DOHH2 (cell line): ENCODE results near the gene AFF2.

Source experiments
- CTCF ChIP-seq: fragments of 200-600 bp; sonication (generic); IDR thresholded peaks from one replicate; pipeline ENCODE4 v1.5.1; 2014; ENCODE audit warnings: antibody characterized with exemption, mild to moderate bottlenecking, low read depth, low read length; ENCODE audit not compliant: poor library complexity, severe bottlenecking
- EZH2phosphoT487 ChIP-seq: fragments of 200-600 bp; sonication (generic); IDR thresholded peaks from 2 replicates; pipeline ENCODE4 v1.6.1; 2017; ENCODE audit warnings: borderline replicate concordance, mild to moderate bottlenecking, antibody characterized with exemption, low read length, moderate library complexity, mixed read lengths

DNA sequence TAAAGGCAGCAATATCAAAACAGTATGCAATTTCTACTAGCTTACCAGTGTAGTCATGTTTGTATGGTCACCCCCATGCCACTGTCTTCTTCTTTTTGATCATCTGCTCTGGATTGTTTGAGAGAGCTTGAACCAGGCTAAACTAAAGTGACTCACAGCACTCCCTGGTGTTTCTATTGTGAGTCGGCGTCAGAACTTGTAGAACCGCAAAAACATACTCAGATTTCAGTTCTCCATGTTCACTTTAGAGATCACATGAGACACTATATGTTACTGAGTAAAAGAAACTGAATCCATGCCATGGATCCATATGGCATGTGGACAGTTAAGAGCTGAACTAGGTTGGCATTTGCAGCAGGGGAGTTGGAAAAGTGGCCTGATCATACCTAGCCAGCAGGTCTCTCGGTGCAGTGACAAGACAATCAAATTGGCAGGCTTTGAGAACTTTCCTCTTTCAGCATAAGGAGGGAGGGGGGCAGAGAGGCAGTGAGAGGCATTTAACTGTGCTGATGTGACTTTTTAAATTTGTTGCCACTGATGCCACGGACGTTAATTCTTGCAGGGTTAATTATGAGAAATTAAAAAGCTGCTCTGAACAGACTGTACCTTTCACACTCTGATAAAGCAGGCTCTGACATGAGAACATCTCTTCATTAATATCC, 88.4 kb downstream of the AFF2 start:
- TF ChIP-seq CTCF: no peak
- no peak for TF ChIP-seq EZH2phosphoT487
